GM10266 (cell line): ENCODE data around the gene ZBTB48.
"Not testable (repeated sequence)": the region's sequence is repeated elsewhere in the genome, so short reads cannot be mapped to it uniquely, and the experiment has no call there.

Experiments
- DNase-seq: peaks from one replicate; pipeline ENCODE4 v3.0.0; 2012; ENCODE audit errors: extremely low spot score
- CTCF ChIP-seq: IDR thresholded peaks from 2 replicates; pipeline ENCODE4 v1.5.1; 2012; ENCODE audit warnings: mild to moderate bottlenecking, low read depth; ENCODE audit not compliant: control insufficient read depth, insufficient read depth; ENCODE audit errors: missing control alignments

Gene ZBTB48

GRCh38 chr1:6632588-6633514, 53.1 kb downstream of the ZBTB48 start:
- TF ChIP-seq CTCF, result no peak
- no peak for DNase-seq

GRCh38 chr1:6634371-6635052, 54.7 kb downstream of the ZBTB48 start:
- DNase-seq, result peak; percentile 61

GRCh38 chr1:6635161-6635909, 55.5 kb downstream of the ZBTB48 start:
- TF ChIP-seq CTCF, result no peak
- DNase-seq, result no peak

More at GRCh38 chr1:6634371-6635052, 54.7 kb downstream of the ZBTB48 start:
- peak; percentile 50 for TF ChIP-seq CTCF

- no peak for DNase-seq
- TF ChIP-seq CTCF, result no peak
Measured at GRCh38 chr1:6635910-6636760, 56.3 kb downstream of the ZBTB48 start.

GRCh38 chr1:6636778-6637177, 57.0 kb downstream of the ZBTB48 start:
- not testable (repeated sequence) for DNase-seq

- DNase-seq, result no peak
- TF ChIP-seq CTCF, result no peak
Measured at GRCh38 chr1:6637770-6638169, 58.0 kb downstream of the ZBTB48 start.

- TF ChIP-seq CTCF, result no peak
- DNase-seq, result no peak
Measured at GRCh38 chr1:6638226-6638625, 58.4 kb downstream of the ZBTB48 start.
